GM19467 (cell line): Measurements from ENCODE around the gene UPB1.
"Not testable (repeated sequence)": the region's sequence is repeated elsewhere in the genome, so short reads cannot be mapped to it uniquely, and the experiment has no call there.

Source experiments
- ATAC-seq: cut with Tn5 transposase; IDR thresholded peaks from one replicate; pipeline ENCODE4 v1.9.1; 2021; ENCODE audit warnings: mild to moderate bottlenecking, moderate library complexity; ENCODE audit not compliant: unreplicated experiment

UPB1 gene

GRCh38 chr22:24525416-24526037, 30.4 kb downstream of the UPB1 start:
- ATAC-seq = peak; percentile 69

- ATAC-seq = no peak
Observed at GRCh38 chr22:24526191-24526590, 31.1 kb downstream of the UPB1 start.

- ATAC-seq = no peak
Observed at GRCh38 chr22:24529898-24530297, 34.8 kb downstream of the UPB1 start.

- ATAC-seq = not testable (repeated sequence)
Observed at GRCh38 chr22:24530968-24531367, 35.8 kb downstream of the UPB1 start.

- ATAC-seq = no peak
Observed at GRCh38 chr22:24532075-24532474, 36.9 kb downstream of the UPB1 start.

GRCh38 chr22:24535348-24535747, 40.2 kb downstream of the UPB1 start:
- ATAC-seq = no peak

- no peak for ATAC-seq
Observed at GRCh38 chr22:24536089-24536488, 41.0 kb downstream of the UPB1 start.

GRCh38 chr22:24540470-24540869, 45.3 kb downstream of the UPB1 start:
- ATAC-seq = no peak

- no peak for ATAC-seq
Observed at GRCh38 chr22:24541681-24542515, 46.8 kb downstream of the UPB1 start.

GRCh38 chr22:24542641-24543040, 47.5 kb downstream of the UPB1 start:
- no peak for ATAC-seq

GRCh38 chr22:24543185-24543601, 48.1 kb downstream of the UPB1 start:
- ATAC-seq = no peak

- no peak for ATAC-seq
Observed at GRCh38 chr22:24543679-24544243, 48.6 kb downstream of the UPB1 start.

GRCh38 chr22:24548812-24549211, 53.7 kb downstream of the UPB1 start:
- ATAC-seq = no peak

- no peak for ATAC-seq
Observed at GRCh38 chr22:24550028-24550901, 55.1 kb downstream of the UPB1 start.

GRCh38 chr22:24550902-24551435, 55.8 kb downstream of the UPB1 start:
- no peak for ATAC-seq

- not testable (repeated sequence) for ATAC-seq
Observed at GRCh38 chr22:24552503-24553286, 57.6 kb downstream of the UPB1 start.

GRCh38 chr22:24553597-24554312, 58.6 kb downstream of the UPB1 start:
- ATAC-seq = no peak

- peak; percentile 17 for ATAC-seq
Observed at GRCh38 chr22:24554313-24555164, 59.4 kb downstream of the UPB1 start, which contains the start of gene GUCD1. Gene GUCD1 (minus strand): TSS chr22:24555138. CDS start chr22:24554991, 147 bp downstream.
